ENCODE results near the gene FERMT3.

The FERMT3 gene

DNA sequence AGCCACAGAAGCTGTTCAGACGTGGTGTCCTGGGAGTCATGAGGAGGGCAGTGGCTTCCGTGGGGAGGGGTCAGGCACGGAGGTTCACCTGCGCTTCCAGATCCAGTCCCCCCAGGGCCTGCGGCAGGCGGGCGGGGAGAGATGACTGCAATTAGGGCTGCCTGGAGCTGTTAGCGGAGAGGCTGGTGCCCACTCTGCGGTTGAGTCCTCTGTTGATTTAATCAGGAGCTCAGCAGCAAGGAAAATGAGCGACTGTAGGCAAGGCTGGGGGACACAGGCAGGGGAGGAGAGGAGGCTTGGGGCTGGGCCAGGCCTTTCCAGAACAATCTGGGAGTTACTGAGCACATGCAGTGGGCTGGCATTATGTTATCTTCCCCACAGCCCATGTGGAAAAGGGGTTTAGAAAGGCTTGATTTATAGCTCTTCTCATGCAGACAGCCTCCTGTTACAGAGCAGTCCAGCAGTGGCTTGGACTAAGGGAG is 57.9 kb downstream of the FERMT3 start:
- DNase-seq (ENCODE audit: low read depth in 2 of 2) = no peak

DNA sequence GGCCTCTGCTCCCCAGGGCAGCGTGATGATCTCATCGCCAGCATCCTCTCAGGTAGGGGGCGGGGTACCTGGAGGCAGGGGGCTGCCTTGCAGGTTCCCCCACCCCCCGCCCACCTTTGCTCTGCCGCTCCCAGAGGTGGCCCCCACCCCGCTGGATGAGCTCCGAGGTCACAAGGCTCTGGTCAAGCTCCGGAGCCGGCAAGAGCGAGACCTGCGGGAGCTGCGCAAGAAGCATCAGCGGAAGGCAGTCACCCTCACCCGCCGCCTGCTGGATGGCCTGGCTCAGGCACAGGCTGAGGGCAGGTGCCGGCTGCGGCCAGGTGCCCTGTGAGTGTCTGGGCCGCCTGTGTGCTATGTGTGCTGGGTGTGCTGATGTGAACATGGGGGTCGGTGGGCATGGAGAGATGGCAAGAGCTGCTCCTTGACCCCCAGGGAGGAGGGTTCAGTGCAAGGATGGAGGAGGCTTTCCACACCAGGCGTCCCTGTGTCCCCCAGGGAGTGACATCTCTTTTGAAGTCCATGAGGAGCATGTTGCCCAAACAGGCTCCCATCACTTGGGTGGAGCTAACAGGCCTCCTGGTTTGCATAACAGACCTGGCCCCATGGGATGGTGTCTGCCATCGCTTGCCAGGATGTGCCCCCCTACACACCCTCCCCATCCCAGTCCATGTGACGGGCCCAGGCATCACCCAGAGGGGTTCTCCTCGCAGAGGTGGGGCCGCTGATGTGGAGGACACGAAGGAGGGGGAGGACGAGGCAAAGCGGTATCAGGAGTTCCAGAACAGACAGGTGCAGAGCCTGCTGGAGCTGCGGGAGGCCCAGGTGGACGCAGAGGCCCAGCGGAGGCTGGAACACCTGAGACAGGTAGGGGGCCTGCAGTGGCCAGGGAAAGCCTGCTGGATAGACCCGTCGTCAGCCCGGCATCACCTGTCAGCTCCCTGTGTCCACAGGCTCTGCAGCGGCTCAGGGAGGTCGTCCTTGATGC is 58.9 kb downstream of the FERMT3 start:
- DNase-seq (ENCODE audit: low read depth in 2 of 2) = no peak

DNA sequence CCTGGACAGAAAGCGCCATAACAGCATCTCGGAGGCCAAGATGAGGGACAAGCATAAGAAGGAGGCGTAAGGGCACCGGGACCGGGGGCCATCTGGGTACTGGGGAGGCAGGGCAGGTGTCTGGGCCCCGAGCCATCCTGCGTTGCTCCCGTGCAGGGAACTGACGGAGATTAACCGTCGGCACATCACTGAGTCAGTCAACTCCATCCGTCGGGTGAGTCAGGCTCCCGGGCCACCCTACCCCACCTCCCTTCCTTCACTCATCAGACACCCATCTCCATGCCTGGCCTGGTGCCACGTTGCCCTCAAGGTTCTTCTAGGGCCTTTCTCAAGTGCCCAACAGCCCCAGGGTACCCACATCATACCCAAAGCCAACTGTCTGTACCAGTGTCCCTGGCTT is 59.8 kb downstream of the FERMT3 start:
- no peak for DNase-seq (ENCODE audit: low read depth in 2 of 2)

DNA sequence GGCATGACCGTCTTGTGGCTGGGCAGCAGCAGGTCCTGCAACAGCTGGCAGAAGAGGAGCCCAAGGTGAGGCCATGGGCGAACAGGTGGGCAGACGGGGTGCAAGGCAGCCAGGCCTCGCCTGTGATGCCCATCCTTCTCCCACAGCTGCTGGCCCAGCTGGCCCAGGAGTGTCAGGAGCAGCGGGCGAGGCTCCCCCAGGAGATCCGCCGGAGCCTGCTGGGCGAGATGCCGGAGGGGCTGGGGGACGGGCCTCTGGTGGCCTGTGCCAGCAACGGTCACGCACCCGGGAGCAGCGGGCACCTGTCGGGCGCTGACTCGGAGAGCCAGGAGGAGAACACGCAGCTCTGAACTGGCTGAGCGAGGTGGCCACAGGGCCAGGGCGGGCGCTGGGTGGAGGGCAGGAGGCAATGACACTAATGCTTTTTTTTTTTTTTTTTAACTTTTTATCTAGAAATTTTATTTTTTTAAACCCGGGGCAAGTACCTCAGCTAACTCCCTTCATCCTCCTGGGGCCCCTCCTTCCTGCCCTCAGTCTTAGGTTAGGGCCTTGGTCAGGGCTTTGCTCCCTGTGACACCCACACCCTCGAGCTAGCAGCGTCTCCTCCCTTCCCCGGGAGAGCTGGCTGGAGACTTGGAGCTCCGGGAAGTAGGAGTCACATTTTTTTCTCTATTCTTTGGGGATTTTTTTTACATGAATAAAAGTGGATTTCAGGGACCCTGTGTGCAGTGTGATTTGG is 60.9 kb downstream of the FERMT3 start:
- no peak for DNase-seq (ENCODE audit: low read depth in 2 of 2)

DNA sequence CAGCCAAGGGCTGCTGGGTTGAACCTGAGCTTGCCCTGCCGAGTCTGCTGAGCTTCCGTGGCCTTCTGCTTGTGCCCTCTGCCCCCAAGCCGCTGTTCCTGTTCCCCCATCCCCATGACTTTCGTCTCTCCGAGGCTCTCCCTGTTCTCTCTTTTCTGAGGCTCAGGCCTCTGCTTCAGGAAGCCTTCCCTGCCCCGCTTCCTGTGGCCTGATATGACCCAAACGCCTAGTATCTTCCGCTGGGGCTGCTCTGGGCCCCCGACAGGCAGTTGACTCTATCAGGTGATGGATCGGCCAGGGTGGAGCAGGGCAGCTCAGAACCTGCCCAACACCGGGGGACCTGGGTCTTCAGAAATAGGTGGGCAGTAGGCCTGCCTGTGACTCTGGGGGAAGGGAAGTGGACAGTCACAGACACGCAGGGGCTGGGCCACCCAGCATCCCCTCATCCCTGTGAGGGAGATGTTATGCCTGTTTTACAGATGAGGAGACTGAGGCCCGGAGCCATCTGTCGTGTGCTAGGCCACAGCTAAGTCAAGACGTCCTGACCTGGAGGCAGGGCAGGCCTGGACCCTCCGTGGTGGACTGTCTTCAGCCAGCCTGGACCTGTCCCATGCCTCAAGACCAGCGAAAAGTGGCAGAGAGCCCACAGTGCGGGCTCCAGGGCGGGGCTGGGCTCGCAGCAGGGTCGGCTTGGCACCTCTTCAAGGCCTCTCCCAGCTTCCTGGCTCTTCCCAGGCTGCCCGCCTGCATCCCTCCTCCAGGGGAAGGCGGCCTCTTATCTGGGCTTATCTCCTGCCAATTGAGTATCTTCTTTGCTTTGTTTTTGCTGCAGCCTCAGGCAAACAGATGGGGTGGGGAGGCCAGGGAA is 61.7 kb downstream of the FERMT3 start:
- no peak for DNase-seq (ENCODE audit: low read depth in 2 of 2)

DNA sequence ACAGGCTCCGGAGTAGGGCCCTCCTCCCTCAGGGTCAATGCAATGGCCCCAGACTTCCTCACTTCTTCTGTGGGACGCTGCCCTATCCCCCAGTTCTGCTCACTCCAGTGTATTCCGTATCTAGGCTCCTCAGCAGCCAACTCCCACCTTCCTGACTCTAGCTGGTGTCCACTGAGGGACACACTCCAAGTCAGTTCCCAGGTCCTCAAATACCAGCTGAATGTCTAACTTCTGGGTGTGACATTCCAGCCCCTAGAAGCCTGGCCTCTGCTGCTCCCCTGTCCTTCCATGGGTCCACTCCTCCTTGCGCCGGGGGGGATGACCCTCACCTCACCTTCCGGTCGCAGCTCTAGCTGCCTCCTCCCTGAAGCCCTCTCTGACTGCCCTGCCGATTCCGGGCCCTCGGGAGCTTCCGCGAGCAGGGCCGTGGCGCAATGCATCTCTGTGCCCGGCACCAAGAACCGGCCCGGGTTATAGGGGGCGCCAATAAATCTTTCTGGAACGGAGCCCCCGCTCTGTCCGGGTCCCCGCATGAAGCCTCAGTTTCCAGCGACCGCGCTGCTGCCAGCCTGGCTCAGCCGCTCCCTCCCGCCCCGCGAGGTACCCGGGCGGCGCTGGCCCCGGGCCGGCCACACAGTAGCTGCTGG is 62.5 kb downstream of the FERMT3 start:
- peak; percentile 39 to 55 for DNase-seq (ENCODE audit: low read depth in 2 of 2)

DNA sequence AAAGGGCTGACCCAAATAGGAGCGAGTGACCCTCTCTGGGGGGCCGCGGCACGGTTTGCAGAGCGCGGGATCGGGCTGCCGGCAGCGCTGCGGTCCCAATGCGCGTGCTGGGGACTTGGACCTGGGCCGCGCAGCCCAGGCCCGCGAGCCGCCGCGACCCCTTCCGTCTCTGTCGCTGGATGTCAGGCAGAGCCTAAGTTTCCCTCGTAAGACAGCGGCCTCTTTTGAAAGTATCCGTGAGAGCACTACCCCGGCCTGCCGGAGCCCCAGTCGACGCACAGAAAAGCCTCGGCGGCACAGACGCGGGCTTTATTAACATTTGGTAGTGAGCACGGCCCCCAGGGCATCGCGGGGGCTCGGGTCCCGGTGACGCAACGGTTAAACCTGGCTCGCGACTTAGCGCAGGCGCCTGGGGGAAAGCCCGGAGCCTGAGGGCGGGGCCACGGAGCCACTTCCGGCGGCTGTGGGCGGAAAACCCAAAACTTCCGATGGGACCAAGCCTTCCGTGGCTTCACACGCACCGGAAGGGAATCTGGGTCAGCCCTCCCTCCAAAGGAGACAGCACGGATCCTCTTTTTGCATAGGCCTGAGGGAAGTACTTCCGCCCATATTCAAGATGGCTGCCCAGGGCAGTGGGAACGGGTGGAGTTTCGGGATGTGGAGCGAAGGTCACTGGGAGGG is 63.2 kb downstream of the FERMT3 start:
- peak; percentile 96 to 97 for DNase-seq (ENCODE audit: low read depth in 2 of 2)

Data from stimulated activated CD4-positive, alpha-beta T cell treated with anti-CD3 and anti-CD28 coated beads, Interleukin-4, amount 100 ng/mL, for 48 hours (primary cell).